Chondrocyte (in vitro differentiated cells): Measurements from ENCODE around the gene DPYSL3. TPM values are rescaled to one million over a fixed set of nuclear protein-coding genes. Genes with fewer than 3 reads are reported as not detected.

Experiments
- DNase-seq: peaks from one replicate; pipeline ENCODE4 v3.0.0; 2021; ENCODE audit warnings: mixed read lengths, low spot score
- H3K27ac Mint-ChIP-seq: one replicate; pipeline ENCODE4 v1.8.0; 2021; ENCODE audit warnings: mild to moderate bottlenecking, moderate library complexity, mixed read lengths; ENCODE audit not compliant: unreplicated experiment
- H3K27me3 Mint-ChIP-seq: 2 replicates; pipeline ENCODE4 v1.8.0; 2021; ENCODE audit warnings: low read depth, mixed read lengths
- H3K36me3 Mint-ChIP-seq: 2 replicates; pipeline ENCODE4 v1.8.0; 2021; ENCODE audit warnings: low read depth, mixed read lengths
- H3K4me1 Mint-ChIP-seq: 2 replicates; pipeline ENCODE4 v1.8.0; 2021; ENCODE audit warnings: low read depth, mild to moderate bottlenecking, mixed read lengths
- H3K4me3 Mint-ChIP-seq: one replicate; pipeline ENCODE4 v1.8.0; 2021; ENCODE audit warnings: mild to moderate bottlenecking, moderate library complexity, mixed read lengths; ENCODE audit not compliant: unreplicated experiment
- H3K9me3 Mint-ChIP-seq: 2 replicates; pipeline ENCODE4 v1.8.0; 2021; ENCODE audit warnings: low read depth, mixed read lengths
- total RNA-seq: library from RNA; stranded (reverse); gene quantifications from 3 replicates; pipeline ENCODE4 v1.2.1, GENCODE V29; 2021
- TF ChIP-seq, protein P1 (sequence below): fragments of 200-600 bp; sonication (generic); IDR thresholded peaks from 2 replicates; pipeline ENCODE4 v1.5.0; 2021; ENCODE audit warnings: antibody characterized with exemption, mild to moderate bottlenecking, moderate library complexity

The DPYSL3 gene
- total RNA-seq, 1 donor from 2014 or later, result 60.4 TPM

DNA sequence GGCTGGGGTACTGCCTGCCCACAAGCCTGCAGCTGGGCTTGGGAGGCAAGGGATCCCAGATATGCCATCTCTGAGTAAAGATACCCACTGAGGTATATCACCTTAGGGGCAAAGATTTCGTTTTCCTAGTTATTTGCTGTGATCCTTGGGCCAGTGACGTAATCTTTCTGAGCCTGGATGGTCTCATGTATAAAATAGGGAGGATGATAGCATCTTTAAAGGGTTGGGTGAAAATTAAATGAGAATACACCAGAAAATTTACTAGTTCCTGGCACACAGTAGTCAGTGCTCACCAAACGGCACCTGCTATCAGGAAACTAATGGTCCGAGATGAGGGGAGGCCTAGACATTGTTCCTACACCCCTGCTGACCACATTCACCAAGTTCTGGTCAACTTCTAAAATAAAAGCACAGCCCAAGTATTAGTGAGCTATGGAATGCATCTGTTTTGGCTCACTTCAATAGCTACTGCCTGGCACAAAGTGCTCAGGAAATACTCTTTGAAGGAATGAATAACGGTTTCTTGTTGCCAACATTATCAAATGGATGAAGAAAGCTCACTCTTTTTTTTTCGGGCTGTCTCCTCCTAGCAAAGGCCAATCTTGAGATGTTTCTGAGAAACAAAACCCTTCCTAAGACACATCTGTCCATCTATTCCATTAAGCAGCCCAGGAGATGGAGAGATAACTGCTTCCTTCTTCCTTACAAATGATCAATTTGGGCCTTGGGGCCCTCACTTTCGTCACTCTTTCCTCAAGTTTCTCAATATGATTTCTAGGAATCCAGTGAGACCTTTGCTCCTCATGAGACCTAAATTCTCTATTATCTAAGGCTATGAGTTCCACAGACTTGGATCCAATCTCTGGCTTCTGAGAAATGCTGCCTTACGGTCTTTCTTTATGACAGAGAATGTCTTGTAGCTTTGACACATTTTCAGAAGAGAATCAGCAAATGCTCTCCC, 98.2 kb downstream of the DPYSL3 start:
- TF ChIP-seq, protein P1, sequence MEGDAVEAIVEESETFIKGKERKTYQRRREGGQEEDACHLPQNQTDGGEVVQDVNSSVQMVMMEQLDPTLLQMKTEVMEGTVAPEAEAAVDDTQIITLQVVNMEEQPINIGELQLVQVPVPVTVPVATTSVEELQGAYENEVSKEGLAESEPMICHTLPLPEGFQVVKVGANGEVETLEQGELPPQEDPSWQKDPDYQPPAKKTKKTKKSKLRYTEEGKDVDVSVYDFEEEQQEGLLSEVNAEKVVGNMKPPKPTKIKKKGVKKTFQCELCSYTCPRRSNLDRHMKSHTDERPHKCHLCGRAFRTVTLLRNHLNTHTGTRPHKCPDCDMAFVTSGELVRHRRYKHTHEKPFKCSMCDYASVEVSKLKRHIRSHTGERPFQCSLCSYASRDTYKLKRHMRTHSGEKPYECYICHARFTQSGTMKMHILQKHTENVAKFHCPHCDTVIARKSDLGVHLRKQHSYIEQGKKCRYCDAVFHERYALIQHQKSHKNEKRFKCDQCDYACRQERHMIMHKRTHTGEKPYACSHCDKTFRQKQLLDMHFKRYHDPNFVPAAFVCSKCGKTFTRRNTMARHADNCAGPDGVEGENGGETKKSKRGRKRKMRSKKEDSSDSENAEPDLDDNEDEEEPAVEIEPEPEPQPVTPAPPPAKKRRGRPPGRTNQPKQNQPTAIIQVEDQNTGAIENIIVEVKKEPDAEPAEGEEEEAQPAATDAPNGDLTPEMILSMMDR, result no peak
- no peak overlapping the region for H3K27ac Mint-ChIP-seq
- no peak overlapping the region for H3K4me3 Mint-ChIP-seq
- H3K4me1 Mint-ChIP-seq, result peaks cover 72% of the 10 kb centered on the region
- peaks cover 16% of the 10 kb centered on the region for H3K36me3 Mint-ChIP-seq
- no peaks in the 10 kb centered on the region for H3K9me3 Mint-ChIP-seq
- H3K27me3 Mint-ChIP-seq, result no peaks in the 10 kb centered on the region
- DNase-seq, result no peak

DNA sequence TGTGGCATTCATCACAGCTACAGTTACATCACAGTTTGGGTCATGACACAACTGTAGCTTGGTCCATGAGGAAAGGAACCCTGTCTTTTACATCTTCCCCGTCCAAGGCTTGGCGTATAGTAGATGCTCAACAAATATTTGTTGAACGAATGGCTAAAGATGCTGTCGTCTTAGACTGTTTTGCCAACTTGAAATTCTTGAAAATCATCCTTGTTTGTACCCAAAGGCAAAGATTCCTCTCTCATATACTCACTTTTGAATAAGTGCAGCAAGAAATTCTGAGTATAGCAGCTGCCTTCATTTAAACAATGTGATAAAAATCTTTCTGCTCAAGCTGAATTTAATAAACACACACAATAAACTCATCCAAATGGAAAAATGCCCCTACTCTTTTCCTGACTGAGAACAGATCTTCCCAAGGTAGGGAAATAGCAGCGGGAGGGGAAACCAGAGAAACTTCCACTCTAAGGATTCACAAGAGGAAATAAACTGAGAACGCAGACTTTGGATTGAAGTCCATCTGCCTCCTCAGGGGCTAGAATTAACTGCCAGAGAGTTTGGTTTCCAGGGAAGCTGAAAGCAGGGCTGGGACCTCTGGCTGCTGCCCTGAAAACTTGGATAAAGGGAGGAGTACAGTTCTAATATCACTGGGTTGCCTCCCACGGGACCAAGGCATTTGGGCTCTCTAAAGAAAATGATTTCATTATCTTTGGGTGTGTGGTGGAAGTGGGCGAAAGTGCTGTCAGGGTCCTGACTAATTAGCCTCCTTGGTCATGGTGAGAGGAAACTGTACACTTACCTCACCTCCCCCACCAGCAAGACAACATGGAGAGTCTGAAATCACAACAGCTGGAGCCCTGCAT, 99.1 kb downstream of the DPYSL3 start:
- no peaks in the 10 kb centered on the region for H3K9me3 Mint-ChIP-seq
- no peak for DNase-seq
- TF ChIP-seq, protein P1, result no peak
- H3K27ac Mint-ChIP-seq, result peak overlapping the region; percentile 41
- H3K4me3 Mint-ChIP-seq, result no peak overlapping the region
- H3K27me3 Mint-ChIP-seq, result no peaks in the 10 kb centered on the region
- H3K36me3 Mint-ChIP-seq, result peaks cover 16% of the 10 kb centered on the region
- H3K4me1 Mint-ChIP-seq, result peaks cover 72% of the 10 kb centered on the region

DNA sequence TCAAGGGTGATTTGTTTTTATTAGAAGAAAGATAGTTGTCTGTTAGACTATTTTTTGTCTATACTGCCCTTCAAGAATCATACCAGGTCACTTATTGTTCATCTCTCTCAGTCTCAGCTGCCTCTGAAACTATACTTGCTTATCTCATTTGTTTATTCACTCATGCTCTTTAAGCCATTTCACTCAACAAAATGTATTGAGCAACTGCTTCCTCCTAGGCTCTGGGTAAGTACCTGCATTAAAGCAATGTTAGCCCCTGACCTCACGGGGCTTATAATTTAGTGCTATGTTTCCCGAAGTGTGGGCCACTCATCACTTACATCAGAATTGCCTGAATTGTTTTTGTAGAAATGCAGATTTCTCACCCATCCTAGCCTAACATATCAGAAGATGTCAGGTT, 100.9 kb downstream of the DPYSL3 start:
- no peak overlapping the region for H3K4me3 Mint-ChIP-seq
- H3K27me3 Mint-ChIP-seq, result no peaks in the 10 kb centered on the region
- H3K27ac Mint-ChIP-seq, result no peak overlapping the region
- DNase-seq, result no peak
- TF ChIP-seq, protein P1, result no peak
- H3K4me1 Mint-ChIP-seq, result peaks cover 77% of the 10 kb centered on the region
- H3K36me3 Mint-ChIP-seq, result peaks cover 13% of the 10 kb centered on the region
- H3K9me3 Mint-ChIP-seq, result peaks cover 3% of the 10 kb centered on the region

DNA sequence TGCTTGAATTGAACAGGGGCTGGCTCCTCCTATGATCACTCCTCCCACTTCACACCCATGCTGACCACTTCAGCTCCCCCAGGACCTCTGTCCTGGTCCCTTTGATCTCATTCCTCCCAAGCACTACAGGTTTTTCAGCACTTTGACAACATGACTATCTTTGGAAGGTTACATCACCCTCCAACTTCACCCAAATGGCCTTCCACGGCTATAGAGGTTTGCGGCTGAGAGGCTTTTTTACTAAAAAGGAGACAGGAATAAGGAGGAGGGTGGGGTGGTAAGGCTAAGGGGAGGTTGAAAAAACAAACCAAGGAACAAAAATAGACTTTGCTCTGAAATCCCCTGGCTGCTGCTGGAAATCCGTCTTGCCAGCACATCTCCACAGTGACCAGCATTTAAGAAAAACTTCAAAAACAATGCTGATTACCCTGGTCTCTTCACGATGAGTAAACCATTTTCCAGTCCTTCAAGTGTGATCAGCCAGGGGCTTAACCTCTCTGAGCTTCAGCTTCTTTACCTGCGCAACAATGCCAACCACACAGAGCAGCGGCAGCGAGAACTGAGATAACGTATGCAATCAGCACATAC, 102.7 kb downstream of the DPYSL3 start:
- Mint-ChIP-seq H3K36me3 (peaks cover 10% of the 10 kb centered on the region), H3K4me1 (peaks cover 70% of the 10 kb centered on the region), H3K27ac (peak overlapping the region; percentile 94), H3K4me3 (peak overlapping the region; percentile 24), H3K27me3 (no peaks in the 10 kb centered on the region), H3K9me3 (peaks cover 8% of the 10 kb centered on the region)
- TF ChIP-seq, protein P1, result no peak
- no peak for DNase-seq

DNA sequence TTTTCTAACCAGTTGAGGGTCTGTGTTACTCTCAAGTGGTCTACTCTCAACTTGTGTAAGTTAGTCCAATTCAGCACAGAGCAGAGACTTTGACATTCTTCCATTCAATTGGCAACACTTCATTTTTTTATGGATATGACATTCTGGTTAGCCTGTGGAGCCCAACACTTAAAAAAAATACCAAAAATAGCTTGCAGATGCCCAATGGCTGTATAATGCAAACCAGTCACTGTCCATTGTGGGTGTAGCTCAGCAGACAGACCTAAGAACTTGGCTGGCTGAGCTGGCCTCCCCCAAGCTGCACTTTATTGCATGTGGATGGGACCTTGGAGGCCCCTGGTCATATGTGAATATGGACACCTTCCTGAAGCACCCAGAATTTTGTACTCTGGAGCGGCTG, 103.2 kb downstream of the DPYSL3 start:
- no peak for DNase-seq
- TF ChIP-seq, protein P1, result no peak
- peaks cover 8% of the 10 kb centered on the region for H3K9me3 Mint-ChIP-seq
- H3K27ac Mint-ChIP-seq, result peak overlapping the region; percentile 94
- peaks cover 5% of the 10 kb centered on the region for H3K36me3 Mint-ChIP-seq
- H3K27me3 Mint-ChIP-seq, result no peaks in the 10 kb centered on the region
- H3K4me3 Mint-ChIP-seq, result no peak overlapping the region
- peaks cover 65% of the 10 kb centered on the region for H3K4me1 Mint-ChIP-seq
